Renal cortex interstitium (tissue), 11 donors: Measurements from ENCODE around the gene STRADB. TPM values are rescaled to one million over a fixed set of nuclear protein-coding genes. Genes with fewer than 3 reads are reported as not detected.

Experiments
- DNase-seq, 11 donors: peaks; one replicate each; pipeline ENCODE4 v3.0.0-alpha.2; 2013; ENCODE audit warnings: low read depth in 9 of 11, low spot score in 4 of 11; ENCODE audit errors: extremely low read depth in 1 of 11
- polyA plus RNA-seq, 3 donors: library from polyadenylated mRNA; unstranded; fragments of 120-200 nt; gene quantifications; one replicate each; pipeline ENCODE4 v1.2.1, GENCODE V29; 2013; ENCODE audit not compliant: insufficient read length in 3 of 3

The STRADB gene
- polyA plus RNA-seq, 3 donors, result 70.8 to 98.7 (median 98.4) TPM

DNA sequence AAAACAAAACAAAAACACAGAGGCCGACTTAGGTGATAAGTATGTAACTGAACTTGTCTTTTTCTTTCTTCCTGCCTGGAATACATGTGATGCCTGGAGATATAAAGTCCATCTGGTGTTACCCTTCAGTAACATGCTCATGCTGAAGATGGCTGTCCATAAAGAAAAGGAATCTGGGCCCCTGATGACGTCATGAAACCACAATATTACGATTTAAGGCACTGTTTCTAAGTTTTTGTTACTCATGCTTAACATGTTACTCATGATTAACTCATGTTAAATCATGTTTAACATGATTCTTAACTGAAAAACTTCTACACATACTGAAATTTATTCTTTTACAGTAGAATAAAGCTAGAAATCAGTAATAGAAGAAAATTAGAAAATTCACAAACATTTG is 49.0 kb downstream of the STRADB start:
- no peak for DNase-seq

DNA sequence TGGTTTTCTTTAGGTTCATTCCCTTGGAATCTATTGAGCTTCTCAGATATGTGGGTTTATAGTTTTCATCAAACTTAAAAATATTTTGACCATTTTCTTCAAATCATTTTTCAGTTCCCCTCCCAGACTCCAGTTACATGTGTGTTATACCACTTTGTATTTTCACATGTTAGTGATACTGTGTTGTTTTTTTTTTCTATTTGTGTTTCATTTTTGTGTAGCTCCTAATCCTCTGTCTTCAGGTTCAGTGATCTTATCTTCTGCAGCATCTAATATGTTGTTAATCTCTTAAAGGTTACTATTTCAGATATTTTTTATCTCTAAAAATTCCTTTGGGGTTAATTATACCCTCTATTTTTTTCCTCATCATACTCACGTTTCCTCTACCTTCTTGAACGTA is 51.2 kb downstream of the STRADB start:
- no peak for DNase-seq

DNA sequence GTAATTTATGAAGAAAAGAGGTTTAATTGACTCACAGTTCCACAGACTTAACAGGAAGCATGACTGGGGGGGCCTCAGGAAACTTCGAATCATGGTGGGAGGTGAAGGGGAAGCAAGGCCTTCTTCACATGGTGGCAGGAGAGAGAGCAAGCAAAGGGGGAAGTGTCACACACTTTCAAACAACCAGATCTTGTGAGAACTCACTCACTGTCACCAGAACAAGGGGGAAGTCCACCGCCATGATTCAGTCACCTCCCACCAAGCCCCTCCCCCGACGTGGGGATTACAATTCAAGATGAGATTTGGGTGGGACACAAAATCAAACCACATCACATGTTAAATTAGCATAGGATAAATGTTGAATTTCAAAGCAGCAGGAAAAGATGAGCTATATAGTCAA is 56.2 kb downstream of the STRADB start:
- no peak for DNase-seq

DNA sequence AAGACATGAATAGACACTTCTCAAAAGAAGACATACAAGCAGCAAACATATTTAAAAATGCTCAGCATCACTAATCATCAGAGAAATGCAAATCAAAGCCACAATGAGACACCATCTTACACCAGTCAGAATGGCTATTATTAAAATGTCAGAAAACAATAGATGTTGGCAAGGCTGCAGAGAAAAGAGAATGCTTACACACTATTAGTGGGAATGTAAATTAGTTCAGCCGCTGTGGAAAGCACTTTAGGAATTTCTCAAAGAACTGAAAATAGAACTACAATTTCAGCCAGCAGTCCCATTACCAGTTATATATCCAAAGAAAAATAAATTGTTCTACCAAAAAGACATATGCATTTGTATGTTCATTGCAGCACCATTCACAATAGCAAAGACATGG is 61.7 kb downstream of the STRADB start:
- no peak for DNase-seq

DNA sequence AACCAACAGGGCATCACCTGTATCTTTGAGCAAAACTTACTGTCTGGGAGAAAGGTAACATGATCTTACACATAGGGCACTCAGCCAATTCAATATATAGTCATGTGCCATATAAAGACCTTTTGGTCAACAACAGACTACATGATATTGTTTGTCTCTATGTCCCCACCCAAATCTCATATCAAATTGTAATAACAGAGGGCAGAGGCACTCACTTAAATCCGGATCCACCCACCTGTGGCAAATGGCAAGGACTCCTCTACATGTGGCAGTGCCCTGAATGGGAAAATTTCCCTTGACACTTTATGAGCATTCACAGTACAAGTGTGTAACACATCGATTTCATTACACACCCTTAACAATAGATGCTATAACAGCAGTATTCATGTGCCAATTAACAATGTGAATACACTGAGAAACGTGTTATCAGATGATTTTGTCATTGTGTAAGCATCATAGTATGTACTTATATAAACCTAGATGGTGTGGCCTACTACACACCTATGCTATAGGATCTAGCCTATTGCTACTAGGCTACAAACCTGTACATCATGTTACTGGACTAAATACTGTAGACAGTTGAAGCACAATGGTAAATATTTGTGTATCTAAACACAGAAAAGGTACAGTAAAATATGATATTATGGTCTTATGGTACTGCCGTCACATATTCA is 64.2 kb downstream of the STRADB start:
- no peak for DNase-seq

DNA sequence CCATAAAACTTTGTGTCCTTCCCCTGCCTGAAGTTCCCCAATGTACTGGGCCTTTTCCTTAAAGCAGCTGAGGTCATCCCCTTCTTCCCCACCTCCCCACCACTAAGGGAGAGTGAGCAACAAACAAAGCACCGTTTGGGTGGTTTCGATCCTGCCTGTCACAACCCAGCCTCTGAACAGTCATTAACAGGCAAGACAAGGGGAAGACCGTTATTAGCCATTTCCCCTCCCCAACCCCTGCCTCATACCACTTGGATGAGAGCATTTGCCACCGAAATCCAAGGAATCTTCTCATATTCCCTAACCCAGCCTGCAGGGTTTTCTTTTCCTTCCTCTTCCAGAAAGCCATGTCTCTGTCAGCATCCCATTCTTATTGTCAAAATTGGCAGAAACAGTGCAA is 65.6 kb downstream of the STRADB start:
- DNase-seq, result no peak

DNA sequence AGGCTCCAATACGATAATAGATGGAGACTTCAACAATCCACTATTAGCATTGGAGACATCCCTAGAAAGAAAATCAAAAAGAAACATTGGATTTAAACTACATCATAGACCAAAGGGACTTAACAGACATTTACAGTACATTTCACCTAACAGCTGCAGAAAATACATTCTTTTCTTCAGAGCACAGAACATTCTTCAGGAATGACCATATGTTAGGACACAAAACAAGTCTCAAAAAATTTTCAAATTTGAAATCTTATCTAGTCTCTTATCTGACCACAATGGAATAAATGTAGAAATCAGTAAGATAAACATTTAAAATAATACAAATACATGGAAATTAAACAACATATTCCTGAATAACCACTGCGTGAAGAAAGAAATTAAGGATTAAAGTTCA is 68.7 kb downstream of the STRADB start:
- DNase-seq, result no peak

DNA sequence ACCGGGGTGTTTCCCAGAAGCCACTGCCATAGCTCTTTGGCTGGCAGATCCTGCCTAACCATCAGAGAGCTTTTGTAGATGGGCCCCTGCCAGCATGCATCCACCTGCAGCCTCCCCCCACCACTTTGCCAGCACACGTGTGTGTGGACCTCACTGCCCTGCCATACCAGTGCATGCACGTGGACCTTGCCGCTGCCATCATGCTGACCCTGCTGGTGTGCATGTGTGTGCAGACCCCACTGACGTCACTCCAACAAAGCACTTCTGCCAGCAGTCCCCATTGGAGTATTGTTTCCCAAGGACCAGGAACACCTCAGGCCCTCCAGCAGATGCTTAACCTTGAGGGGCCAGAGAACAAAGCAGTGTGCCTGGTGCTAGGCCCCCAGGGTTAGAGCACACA is 71.4 kb downstream of the STRADB start:
- DNase-seq, result no peak

DNA sequence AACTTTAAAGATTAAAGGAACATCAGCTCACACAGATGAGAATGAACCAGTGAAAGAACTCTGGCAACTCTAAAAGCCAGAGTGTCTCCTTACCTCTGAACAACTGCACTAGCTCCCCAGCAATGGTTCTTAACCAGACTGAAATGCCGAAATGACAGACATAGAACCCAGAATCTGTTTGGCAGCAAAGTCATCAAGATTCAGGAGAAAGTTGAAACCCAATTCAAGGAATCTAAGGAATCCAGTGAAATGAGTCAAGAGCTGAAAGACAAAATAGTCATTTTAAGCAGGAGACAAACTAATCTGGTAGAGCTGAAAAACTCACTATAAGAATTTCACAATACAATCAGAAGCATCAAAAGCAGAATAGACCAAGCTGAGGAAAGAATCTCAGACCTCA is 72.0 kb downstream of the STRADB start:
- DNase-seq, result no peak

Other genes with a start within 250 kb of the STRADB start
- 10 to 100 TPM; 11.4 to 15.3 (median 15.2) TPM for gene CASP8, start 191.2 kb upstream of the STRADB start, polyA plus RNA-seq
- gene FLACC1, start 94.4 kb upstream of the STRADB start, polyA plus RNA-seq, result 1 to 10 TPM; 2.0 to 5.5 (median 2.4) TPM
- gene TRAK2, start 282 bp upstream of the STRADB start, polyA plus RNA-seq, result 10 to 100 TPM; 37.7 to 44.9 (median 44.5) TPM
- 10 to 100 TPM; 48.9 to 64.4 (median 50.6) TPM for gene TMEM237, start 191.8 kb downstream of the STRADB start, polyA plus RNA-seq
- under 1 TPM; 0.09 to 0.41 (median 0.28) TPM for gene MPP4, start 246.9 kb downstream of the STRADB start, polyA plus RNA-seq